Activated naive CD8-positive, alpha-beta T cell treated with anti-CD3 and anti-CD28 coated beads for 36 hours (primary cell): ENCODE data around the gene NDC80. TPM values are rescaled to one million over a fixed set of nuclear protein-coding genes. Genes with fewer than 3 reads are reported as not detected.

Experiments used
- DNase-seq: peaks from one replicate; pipeline ENCODE4 v3.0.0; 2021
- H3K27ac Mint-ChIP-seq: one replicate; pipeline ENCODE4 v1.8.0; 2022; ENCODE audit warnings: mild to moderate bottlenecking, moderate library complexity, mixed read lengths
- H3K27me3 Mint-ChIP-seq: one replicate; pipeline ENCODE4 v1.8.0; 2022; ENCODE audit warnings: mild to moderate bottlenecking, mixed read lengths
- H3K36me3 Mint-ChIP-seq: one replicate; pipeline ENCODE4 v1.8.0; 2021; ENCODE audit warnings: mild to moderate bottlenecking, mixed read lengths
- H3K4me1 Mint-ChIP-seq: one replicate; pipeline ENCODE4 v1.8.0; 2021; ENCODE audit warnings: mixed read lengths
- H3K4me3 Mint-ChIP-seq: one replicate; pipeline ENCODE4 v1.8.0; 2022; ENCODE audit warnings: mild to moderate bottlenecking, moderate library complexity, mixed read lengths
- H3K9me3 Mint-ChIP-seq: one replicate; pipeline ENCODE4 v1.8.0; 2022; ENCODE audit warnings: mixed read lengths
- total RNA-seq, 2 experiments: library from RNA; stranded (reverse); gene quantifications; one replicate each; pipeline ENCODE4 v1.2.3, GENCODE V29; 2021

NDC80 gene
- total RNA-seq, 2 experiments from 2014 or later = 81.6 to 89.7 TPM

DNA sequence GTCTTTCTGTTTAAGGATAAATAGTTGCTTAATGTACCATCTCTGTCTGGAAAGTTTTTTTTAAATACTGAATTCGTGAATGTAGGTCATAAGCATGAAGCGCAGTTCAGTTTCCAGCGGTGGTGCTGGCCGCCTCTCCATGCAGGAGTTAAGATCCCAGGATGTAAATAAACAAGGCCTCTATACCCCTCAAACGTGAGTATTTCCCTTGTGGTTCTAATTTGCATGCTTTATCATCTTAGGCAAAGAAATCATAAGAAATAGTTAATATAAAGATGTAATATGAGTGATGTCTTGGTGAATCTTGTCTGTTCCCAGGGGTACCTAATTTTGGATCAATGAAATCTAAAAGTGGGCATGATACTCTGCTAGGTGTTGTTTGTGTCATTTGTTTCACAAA is 1.5 kb downstream of the NDC80 start:
- Mint-ChIP-seq H3K4me1 (peaks cover 34% of the 10 kb centered on the region), H3K36me3 (peaks cover 59% of the 10 kb centered on the region), H3K4me3 (peak overlapping the region; percentile 99), H3K27me3 (no peaks in the 10 kb centered on the region), H3K9me3 (no peaks in the 10 kb centered on the region), H3K27ac (peak overlapping the region; percentile 20)
- DNase-seq = no peak

DNA sequence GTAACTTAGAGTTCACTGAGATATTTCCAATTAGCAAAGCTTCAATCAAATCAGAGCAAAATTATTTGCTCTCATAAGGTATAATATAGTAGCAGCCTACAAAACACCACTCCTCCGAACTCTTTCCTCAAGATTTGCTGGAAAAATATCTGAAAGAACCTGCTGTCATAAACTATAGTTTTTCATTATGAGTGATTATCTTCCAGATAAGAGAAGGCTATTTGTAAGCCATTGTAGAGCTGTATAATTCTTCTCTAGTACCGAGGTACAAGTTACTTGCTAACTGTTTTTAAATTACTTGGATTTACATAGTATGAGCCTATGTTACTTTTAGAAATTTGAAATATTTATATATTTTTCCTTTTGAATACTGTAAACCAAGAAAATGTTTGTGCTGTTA is 2.1 kb downstream of the NDC80 start:
- Mint-ChIP-seq H3K27ac (no peak overlapping the region), H3K4me3 (peak overlapping the region; percentile 99), H3K27me3 (no peaks in the 10 kb centered on the region), H3K4me1 (peaks cover 32% of the 10 kb centered on the region), H3K9me3 (no peaks in the 10 kb centered on the region), H3K36me3 (peaks cover 61% of the 10 kb centered on the region)
- DNase-seq = no peak

DNA sequence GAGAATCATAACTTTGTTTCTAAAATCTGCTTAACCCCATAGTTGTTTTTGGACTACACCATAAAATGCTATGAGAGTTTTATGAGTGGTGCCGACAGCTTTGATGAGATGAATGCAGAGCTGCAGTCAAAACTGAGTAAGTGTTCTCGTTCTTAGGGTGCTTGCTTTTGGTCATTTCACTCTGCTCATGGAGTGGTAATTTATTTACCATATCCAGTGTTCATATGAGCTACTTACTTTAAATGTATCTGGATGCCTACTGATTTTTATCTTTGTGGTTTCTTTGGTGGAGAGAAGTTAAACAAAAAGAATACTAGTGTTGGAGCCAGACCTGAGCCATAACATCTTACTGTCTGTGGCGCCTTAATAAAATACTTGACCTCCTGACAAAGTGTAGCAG is 16.4 kb downstream of the NDC80 start:
- DNase-seq = no peak
- no peaks in the 10 kb centered on the region for H3K9me3 Mint-ChIP-seq
- peaks cover 36% of the 10 kb centered on the region for H3K4me1 Mint-ChIP-seq
- H3K36me3 Mint-ChIP-seq = peaks cover 66% of the 10 kb centered on the region
- peak overlapping the region; percentile 95 for H3K27ac Mint-ChIP-seq
- peak overlapping the region; percentile 52 for H3K4me3 Mint-ChIP-seq
- no peaks in the 10 kb centered on the region for H3K27me3 Mint-ChIP-seq

DNA sequence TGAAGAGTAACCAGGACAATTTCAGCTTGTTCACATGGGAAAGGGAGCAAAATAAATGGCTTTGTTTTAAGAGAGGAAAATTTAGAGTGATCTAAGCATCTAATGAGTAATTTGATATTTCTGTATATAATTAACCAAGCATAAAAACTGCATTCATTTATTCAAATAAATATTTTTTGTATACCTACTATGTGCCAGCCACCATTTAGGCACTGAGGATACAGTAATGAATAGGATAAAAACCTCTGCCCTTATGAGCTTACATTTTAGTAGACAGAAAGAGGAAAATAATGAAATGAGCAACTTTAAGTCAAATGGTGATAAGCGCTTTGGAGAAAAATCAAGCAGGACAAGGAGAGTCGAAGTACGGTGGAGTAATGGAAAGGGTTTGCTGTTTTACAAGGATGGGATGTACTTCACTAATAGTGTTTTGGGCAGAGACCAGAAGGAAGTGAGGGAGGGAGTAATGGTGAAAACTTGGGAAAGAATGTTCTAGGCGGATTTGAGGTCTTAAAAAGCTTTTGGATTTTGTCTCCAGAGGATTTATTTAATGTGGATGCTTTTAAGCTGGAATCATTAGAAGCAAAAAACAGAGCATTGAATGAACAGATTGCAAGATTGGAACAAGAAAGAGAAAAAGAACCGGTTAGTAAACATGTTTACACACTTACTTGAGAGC is 17.4 kb downstream of the NDC80 start:
- Mint-ChIP-seq H3K27ac (peak overlapping the region; percentile 95), H3K4me1 (peaks cover 41% of the 10 kb centered on the region), H3K27me3 (no peaks in the 10 kb centered on the region), H3K36me3 (peaks cover 67% of the 10 kb centered on the region), H3K4me3 (peak overlapping the region; percentile 64), H3K9me3 (no peaks in the 10 kb centered on the region)
- DNase-seq = no peak

DNA sequence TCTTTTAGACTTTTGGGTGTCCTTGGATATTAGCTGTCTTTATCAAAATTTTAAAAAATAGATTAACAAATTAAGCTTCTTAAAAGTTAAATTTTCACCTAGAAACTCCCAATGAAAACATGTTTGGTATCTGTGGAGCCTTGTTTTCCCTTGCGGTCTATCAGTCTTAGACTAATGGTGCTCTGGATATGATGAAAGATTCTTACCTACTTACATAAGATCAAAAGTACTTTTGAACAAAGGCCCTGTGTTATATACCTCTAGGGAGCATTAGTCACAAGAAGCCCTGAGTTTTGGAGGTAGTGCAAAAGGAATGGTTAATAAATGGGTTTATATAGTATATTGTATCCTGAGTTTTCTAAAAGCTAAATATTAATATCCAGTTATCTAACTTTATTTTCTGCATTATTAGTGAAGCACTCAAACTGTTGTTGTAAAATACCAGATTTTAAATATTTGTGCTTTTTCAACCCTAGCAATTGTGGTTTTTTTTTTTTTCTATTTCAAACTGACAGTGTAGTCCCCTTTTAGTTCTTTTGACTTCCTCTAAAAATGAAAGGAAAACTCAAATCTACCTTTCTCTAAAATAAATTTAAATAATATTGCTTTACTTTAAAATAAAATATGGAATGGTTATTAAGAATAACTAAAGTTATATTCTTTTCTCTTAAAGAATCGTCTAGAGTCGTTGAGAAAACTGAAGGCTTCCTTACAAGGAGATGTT is 18.1 kb downstream of the NDC80 start:
- Mint-ChIP-seq H3K9me3 (no peaks in the 10 kb centered on the region), H3K27me3 (no peaks in the 10 kb centered on the region), H3K27ac (peak overlapping the region; percentile 95), H3K4me3 (peak overlapping the region; percentile 51), H3K36me3 (peaks cover 74% of the 10 kb centered on the region), H3K4me1 (peaks cover 44% of the 10 kb centered on the region)
- no peak for DNase-seq

DNA sequence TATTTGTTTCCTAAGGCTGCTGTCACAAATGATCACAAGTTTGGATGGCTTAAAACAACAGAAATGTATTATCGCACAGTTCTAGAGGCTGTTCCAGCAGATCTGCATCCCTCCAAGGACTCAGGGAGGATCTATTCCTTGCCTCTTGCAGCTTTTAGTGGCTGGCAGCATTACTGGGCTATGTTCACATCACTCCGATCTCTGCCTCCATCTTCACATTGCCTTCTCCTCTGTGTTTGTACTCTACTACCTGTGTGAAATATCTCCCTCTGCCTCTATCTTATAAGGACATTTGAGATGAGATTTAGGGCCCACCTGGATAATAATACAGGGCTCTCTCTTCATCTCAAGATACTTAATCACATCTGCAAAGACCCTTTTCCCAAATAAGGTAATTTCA is 18.9 kb downstream of the NDC80 start:
- H3K4me1 Mint-ChIP-seq = peaks cover 49% of the 10 kb centered on the region
- no peaks in the 10 kb centered on the region for H3K27me3 Mint-ChIP-seq

DNA sequence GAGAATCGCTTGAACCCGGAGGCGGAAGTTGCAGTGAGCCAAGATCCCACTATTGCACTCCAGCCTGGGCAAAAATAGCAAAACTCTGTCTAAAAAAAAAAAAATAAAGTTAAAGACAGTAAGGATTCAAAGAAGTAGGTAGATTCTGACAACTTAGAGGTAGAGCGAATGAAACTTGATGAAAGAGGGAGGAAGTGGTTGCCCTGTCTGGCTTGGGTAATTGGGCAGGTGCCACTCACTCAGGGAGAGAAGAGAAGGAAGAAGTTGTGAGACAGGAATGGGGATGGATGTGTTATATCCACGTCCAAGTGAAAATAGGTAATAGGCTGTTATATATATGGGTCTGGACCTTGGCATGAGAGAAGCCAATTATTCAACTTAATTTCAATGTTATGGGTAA is 26.3 kb downstream of the NDC80 start:
- Mint-ChIP-seq H3K27ac (no peak overlapping the region), H3K9me3 (peaks cover 4% of the 10 kb centered on the region), H3K4me3 (no peak overlapping the region), H3K4me1 (peaks cover 31% of the 10 kb centered on the region), H3K27me3 (no peaks in the 10 kb centered on the region), H3K36me3 (peaks cover 63% of the 10 kb centered on the region)
- DNase-seq = no peak

More for the DNA sequence above, 18.9 kb downstream of the NDC80 start:
- DNase-seq = no peak
- peak overlapping the region; percentile 51 for H3K4me3 Mint-ChIP-seq
- peak overlapping the region; percentile 91 for H3K27ac Mint-ChIP-seq
- H3K36me3 Mint-ChIP-seq = peaks cover 75% of the 10 kb centered on the region
- H3K9me3 Mint-ChIP-seq = no peaks in the 10 kb centered on the region

DNA sequence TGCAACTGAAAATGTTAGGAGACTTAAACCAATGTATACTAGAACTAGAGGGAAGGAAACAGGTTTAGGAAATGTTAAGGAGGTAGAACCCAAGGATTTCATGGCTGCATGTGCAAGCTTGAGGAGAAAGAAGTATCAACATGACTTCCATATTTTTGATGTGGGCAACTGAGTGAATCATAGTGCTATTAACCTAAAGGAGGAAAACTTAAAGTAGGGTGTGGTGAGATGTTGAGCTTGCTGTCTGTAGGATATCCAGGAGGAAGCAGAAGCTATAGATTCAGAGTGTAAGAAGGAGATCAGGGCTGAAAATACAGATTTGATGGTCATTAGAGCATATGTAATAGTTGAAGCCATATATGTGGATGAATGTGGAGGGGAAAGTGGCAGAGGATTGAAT is 31.5 kb downstream of the NDC80 start:
- no peaks in the 10 kb centered on the region for H3K27me3 Mint-ChIP-seq
- H3K9me3 Mint-ChIP-seq = no peaks in the 10 kb centered on the region
- peaks cover 51% of the 10 kb centered on the region for H3K36me3 Mint-ChIP-seq
- no peak overlapping the region for H3K4me3 Mint-ChIP-seq
- no peak for DNase-seq
- peaks cover 37% of the 10 kb centered on the region for H3K4me1 Mint-ChIP-seq
- no peak overlapping the region for H3K27ac Mint-ChIP-seq

DNA sequence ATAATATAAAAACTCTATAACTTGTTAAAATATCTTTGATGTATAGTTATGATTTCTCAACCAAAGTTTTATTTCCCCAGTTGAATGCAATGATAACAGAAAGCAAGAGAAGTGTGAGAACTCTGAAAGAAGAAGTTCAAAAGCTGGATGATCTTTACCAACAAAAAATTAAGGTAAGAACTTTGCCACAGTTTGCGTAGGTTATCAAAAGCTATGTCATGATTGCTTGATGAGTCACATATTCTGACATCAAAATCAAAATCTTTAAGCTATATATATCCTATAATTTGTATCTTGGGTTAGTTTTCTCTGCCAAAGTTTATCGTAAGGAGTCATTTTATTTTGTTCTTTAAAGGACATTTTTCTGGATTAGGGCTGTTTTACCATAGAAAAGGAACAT is 35.0 kb downstream of the NDC80 start:
- Mint-ChIP-seq H3K9me3 (no peaks in the 10 kb centered on the region), H3K4me1 (peaks cover 37% of the 10 kb centered on the region), H3K27me3 (no peaks in the 10 kb centered on the region), H3K27ac (peak overlapping the region; percentile 82), H3K4me3 (peak overlapping the region; percentile 42), H3K36me3 (peaks cover 52% of the 10 kb centered on the region)
- DNase-seq = no peak

DNA sequence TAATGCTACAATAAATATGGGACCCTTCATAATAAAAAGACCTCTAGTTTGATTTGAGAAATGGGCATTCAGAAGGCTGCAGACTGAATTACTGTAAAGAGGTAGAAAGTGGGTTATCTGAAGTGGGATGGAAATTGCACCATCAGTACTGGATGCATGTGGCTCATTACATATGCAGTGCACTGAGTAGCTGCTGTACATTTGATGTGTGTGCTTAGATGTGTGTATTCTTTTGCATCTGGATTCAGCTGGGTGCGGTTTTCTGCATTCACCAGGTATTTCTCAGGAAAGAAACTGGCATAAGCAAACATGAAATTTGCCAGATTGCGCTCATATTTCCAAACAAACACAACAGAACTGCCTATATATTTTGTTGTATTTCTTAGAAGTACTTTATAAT is 38.2 kb downstream of the NDC80 start:
- Mint-ChIP-seq H3K27ac (no peak overlapping the region), H3K4me3 (no peak overlapping the region)

DNA sequence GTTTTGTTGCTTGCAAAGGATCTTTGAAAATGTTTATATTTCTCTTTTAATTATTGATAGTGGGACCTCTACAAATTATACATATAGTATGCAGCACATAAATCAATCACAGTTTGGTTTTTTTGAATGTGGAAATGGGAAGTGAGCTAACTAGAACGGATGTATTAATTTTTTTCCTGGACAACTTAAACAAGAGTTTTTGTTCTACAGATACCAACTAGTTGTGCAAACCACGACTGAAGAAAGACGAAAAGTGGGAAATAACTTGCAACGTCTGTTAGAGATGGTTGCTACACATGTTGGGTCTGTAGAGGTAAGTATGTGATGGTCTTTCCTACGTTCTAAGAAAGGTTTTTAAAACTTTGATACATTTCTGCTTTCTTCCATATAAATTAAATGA is 39.2 kb downstream of the NDC80 start:
- DNase-seq = no peak
- Mint-ChIP-seq H3K9me3 (peaks cover 2% of the 10 kb centered on the region), H3K27ac (no peak overlapping the region), H3K27me3 (no peaks in the 10 kb centered on the region), H3K4me1 (peaks cover 15% of the 10 kb centered on the region), H3K36me3 (peaks cover 62% of the 10 kb centered on the region), H3K4me3 (no peak overlapping the region)

More for the DNA sequence above, 38.2 kb downstream of the NDC80 start:
- Mint-ChIP-seq H3K27me3 (no peaks in the 10 kb centered on the region), H3K36me3 (peaks cover 56% of the 10 kb centered on the region), H3K9me3 (no peaks in the 10 kb centered on the region), H3K4me1 (peaks cover 24% of the 10 kb centered on the region)
- DNase-seq = no peak

DNA sequence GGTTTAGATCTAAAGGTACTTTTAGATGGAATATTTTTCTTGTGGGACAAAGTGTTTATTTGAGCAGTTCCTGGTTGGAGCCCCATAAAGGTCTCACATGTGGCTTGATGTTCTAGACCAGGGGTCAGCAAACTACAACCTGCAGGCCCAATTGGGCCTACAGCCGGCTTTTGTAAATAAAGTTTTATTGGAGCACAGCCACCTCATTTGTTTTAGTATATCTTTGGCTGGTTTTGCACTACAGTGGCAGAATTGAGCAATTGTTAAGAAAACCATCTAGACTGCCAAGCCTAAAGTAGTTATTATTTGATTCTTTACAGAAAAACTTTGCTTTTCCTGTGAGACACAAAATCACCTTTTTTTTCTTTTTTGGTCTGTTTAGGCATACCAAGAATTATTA is 41.6 kb downstream of the NDC80 start:
- Mint-ChIP-seq H3K4me3 (no peak overlapping the region), H3K9me3 (peaks cover 2% of the 10 kb centered on the region)

DNA sequence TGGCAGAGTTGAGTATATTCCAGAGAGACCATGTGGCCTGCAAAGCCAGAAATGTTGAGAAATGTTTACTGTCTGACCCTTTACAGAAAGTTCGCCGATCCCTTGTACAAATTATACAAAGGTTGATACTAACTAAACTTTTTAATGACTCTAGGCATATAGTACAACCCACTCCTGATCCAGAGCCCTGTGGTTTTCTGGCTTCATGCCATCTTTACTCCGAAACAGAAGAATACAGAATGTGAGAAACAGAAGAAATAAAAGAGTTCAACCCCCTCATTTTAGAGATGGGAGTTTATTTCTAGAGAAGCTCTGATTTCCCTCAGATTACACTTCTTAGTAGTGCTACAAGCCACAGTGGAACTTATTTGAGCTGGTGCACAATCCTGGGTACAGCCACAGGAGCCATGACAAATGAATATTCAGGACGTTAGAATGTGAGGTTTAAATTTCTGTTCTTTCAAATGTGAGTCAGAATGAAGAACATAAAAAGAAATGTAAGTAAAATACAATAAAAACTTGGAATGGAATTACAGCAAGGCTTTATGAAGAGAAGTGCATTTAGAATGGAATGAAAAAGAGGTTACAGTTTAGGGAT is 46.1 kb downstream of the NDC80 start:
- Mint-ChIP-seq H3K4me1 (peaks cover 3% of the 10 kb centered on the region), H3K4me3 (no peak overlapping the region), H3K27ac (peak overlapping the region; percentile 16), H3K36me3 (peaks cover 42% of the 10 kb centered on the region), H3K27me3 (no peaks in the 10 kb centered on the region), H3K9me3 (peaks cover 2% of the 10 kb centered on the region)
- no peak for DNase-seq

More for the DNA sequence above, 41.6 kb downstream of the NDC80 start:
- Mint-ChIP-seq H3K4me1 (peaks cover 6% of the 10 kb centered on the region), H3K27ac (no peak overlapping the region), H3K27me3 (no peaks in the 10 kb centered on the region), H3K36me3 (peaks cover 67% of the 10 kb centered on the region)
- no peak for DNase-seq

DNA sequence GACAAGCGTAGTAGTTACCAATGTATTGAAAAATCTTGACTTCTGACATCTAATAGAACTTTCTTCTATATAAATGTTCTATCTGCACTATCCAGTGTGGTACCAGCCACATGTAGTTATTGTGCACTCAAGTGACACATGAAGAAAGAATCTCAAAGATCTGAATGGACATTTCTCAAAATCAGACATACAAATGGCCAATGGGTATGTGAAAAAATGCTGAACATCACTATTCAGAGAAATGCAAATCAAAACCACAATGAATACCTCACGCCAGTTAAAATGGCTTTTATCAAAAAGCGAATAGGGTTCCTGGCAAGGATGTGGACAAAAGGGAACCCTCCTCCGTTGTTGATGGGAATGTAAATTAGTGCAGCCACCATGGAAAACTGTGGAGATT is 46.7 kb downstream of the NDC80 start:
- Mint-ChIP-seq H3K27ac (no peak overlapping the region), H3K4me3 (no peak overlapping the region), H3K9me3 (peaks cover 2% of the 10 kb centered on the region), H3K36me3 (peaks cover 38% of the 10 kb centered on the region), H3K27me3 (no peaks in the 10 kb centered on the region), H3K4me1 (peaks cover 3% of the 10 kb centered on the region)
- no peak for DNase-seq

DNA sequence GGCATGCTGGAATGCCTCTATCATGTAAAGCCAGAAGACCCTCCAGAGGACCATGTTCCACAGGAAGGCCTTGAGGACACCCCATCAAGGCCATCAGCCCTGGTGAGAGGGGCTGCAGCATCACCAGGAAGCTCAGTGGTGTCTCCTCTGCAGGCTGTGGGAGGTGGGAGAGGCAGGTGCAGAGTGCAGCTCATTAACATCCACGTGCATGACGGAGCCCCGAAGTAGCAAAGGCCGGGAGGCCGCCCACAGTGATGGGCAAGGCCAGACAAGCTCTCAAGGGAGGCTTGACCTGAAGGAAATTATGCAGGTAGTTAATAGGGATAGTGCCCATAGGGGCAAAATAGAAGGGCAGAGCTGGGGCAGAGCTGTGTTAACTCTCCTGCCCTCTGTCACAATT is 53.9 kb downstream of the NDC80 start:
- Mint-ChIP-seq H3K27ac (no peak overlapping the region), H3K4me1 (peaks cover 21% of the 10 kb centered on the region), H3K9me3 (no peaks in the 10 kb centered on the region), H3K4me3 (no peak overlapping the region), H3K27me3 (no peaks in the 10 kb centered on the region), H3K36me3 (no peaks in the 10 kb centered on the region)
- no peak for DNase-seq
